Measurements from ENCODE around the gene RBM28.

DNA sequence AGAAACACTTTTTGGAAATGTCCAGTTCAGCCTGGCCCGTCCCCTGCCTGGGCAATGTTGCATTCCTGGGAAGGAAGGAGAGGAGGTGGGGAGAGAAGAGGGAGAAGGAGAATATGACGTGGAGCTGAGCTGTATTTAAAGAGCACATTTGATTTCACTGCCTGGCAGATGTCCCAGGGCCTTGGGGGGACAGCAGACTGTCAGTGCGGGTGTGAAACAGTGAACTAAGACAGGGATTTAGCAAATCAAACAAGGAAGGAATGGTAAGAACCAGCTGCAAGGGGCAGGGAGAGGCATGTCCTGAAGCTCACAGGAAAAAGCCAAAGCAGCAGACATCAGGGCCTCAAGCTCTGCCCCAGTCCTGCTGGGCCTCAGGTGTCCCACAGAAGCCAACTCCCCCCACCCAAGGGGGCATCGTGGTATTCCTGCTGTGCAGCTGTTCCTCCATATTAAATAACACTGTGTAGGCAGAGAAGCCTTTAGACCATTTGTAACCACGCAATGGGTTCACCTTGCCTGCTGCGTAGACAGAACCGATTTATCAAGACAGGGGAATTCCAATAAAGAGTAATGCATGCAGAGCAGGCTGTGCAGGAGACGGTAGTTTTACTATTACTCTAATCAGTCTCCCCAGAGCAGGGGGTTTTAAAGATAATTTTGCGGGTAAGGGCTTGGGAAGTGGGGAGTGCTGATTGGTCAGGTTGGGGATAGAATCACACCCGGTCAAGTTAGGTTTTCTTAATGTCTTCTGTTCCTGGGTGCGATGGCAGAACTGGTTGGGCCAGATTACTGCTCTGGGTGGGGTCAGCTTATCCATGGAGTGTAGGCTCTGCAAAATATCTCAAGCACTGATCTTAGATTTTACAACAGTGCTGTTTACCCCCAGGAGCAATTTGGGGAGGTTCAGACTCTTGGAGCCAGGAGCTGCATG lies 84.3 kb downstream of the RBM28 start:
- TF ChIP-seq CTCF (IDR thresholded peaks at IDR 0.05) (no peak), POLR2A (IDR thresholded peaks at IDR 0.05) (no peak), POLR2AphosphoS5 (IDR thresholded peaks at IDR 0.05; ENCODE audit: insufficient read depth in 1 of 2, low read depth in 1 of 2) (peak in 1 of 2 donors; percentile 32)
